ENCODE results near the gene OMG.
"Not testable (repeated sequence)": the region's sequence is repeated elsewhere in the genome, so short reads cannot be mapped to it uniquely, and the experiment has no call there.

OMG gene, protein sequence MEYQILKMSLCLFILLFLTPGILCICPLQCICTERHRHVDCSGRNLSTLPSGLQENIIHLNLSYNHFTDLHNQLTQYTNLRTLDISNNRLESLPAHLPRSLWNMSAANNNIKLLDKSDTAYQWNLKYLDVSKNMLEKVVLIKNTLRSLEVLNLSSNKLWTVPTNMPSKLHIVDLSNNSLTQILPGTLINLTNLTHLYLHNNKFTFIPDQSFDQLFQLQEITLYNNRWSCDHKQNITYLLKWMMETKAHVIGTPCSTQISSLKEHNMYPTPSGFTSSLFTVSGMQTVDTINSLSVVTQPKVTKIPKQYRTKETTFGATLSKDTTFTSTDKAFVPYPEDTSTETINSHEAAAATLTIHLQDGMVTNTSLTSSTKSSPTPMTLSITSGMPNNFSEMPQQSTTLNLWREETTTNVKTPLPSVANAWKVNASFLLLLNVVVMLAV

DNA sequence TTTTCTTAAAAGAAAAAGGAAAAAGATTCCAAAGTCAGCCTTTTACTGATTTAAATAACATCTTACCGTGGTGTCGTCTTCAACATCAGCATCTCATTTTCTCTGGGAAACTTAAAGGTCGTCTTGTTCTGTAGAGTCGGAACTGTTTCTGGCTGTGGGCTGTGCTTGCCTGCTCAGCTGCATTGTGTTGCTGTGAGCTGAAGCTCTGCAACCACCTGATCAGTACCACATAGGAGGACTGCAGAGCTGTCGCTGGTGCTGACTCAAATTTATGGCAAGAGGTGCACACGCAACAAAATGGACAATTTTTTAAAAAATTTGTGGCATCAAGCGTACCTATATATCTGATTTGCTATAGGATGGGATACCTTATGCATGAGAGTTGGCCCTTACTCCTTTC lies at the start of gene OMG:
TSS of gene OMG (minus strand) at position 150 of the 400 bp plus-strand sequence. CDS start 908 bp downstream, outside the sequence.
- no peak for DNase-seq (ENCODE audit: low read depth in 1 of 2, low spot score in 1 of 2)

DNA sequence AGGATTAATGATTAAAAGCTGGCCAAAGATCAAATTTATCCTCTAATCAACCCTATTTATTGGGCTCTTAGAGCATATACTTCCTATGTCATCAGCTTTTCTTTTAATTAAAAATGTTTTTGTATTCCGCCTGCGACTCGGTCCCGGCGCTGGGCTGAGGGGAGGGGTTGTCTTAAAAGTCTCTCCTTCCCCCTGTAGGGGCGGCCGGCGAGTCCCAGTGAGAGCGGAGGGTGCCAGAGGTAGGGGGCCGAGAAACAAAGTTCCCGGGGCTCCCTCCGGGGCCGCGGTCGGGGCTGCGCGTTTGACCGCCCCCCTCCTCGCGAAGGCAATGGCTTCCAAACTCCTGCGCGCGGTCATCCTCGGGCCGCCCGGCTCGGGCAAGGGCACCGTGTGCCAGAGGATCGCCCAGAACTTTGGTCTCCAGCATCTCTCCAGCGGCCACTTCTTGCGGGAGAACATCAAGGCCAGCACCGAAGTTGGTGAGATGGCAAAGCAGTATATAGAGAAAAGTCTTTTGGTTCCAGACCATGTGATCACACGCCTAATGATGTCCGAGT lies 48.2 kb upstream of the OMG start:
- DNase-seq (ENCODE audit: low read depth in 1 of 2, low spot score in 1 of 2), result not testable (repeated sequence)

DNA sequence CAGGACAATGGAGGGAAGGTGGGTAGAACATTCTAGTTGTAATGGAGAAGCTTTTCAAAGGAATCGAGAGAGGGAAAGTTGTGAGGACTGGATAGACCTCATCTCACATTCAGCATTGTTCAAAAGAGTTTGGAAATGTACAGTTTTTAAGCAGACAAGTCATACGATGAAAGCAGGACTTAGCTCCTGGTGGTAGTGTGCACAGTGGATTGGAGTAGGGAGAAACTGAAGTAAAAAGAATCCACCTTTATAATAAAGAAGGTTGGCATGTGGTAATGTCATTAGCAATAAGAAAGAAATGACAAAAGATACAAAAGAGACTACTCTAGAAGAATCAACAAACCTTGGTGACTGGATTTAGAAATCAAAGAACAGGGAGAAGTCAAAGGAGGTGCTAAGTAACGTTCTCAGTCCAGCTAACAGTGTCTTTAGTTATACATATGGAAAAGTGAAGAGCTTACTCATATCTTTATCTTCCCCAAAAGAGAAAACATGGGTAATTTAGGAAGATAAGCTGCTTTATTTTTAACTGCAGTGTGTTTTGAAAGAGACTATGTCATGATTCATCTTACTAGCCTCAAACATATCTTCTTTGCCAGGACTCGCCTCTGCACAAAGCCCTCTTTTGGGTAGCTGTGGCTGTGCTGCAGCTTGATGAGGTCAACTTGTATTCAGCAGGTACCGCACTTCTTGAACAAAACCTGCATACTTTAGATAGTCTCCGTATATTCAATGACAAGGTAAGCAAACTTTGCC lies 43.0 kb upstream of the OMG start:
- DNase-seq (ENCODE audit: low read depth in 1 of 2, low spot score in 1 of 2), result no peak

DNA sequence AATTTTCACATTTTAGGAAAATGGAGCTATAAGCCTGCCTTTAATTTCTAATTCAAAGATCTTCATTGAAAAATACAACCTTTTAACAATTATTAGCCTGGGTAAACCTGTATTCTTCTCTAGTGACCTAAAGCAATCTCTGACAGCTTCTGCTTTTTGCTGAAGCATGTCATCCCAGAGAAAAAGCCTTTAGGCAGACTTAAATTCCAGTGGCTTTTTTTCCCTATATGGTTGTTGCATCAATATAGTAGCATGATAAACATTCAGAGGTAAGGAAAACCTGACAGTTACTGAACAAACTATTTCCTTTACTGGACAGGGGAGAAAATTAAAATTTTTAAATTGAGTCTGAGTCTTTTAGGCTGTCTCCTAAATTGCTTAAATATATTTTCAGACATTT lies 32.2 kb upstream of the OMG start:
- no peak for DNase-seq (ENCODE audit: low read depth in 1 of 2, low spot score in 1 of 2)

DNA sequence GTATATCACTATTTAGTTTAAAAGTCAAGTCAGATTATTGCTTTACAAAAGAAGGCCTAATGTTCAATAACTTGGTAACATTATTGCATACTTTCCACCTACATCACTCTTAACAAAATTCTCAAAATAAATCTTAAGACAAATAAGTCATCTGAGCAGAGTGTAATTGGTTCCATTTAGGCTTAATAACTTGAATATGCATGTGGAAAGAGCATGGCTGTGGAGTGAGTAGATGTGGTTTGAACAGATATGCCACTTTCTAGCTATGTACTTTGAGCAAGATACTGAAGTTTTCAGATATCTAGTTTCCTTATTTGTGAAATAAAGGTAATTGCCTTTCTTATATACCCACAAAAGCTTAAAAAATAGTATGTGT lies 31.1 kb upstream of the OMG start:
- no peak for DNase-seq (ENCODE audit: low read depth in 1 of 2, low spot score in 1 of 2)

DNA sequence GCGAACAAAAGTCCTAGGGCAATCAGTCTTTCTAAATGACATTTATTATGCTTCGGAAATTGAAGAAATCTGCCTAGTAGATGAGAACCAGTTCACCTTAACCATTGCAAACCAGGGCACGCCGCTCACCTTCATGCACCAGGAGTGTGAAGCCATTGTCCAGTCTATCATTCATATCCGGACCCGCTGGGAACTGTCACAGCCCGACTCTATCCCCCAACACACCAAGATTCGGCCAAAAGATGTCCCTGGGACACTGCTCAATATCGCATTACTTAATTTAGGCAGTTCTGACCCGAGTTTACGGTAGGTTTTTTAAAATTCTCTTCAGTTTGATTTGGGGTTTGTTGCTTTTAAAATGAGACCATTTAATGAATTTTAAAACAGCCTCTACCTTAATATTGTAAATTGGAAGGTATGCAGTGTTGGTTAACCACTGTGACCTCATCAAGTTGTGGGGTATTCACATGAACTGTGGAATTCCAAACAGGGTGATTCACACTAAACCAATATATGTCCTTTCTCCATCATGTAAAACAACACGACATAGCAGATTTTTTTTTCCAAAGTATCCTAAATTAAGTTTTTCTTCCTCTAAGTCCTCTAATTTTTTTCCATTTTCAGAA lies 30.6 kb upstream of the OMG start:
- DNase-seq (ENCODE audit: low read depth in 1 of 2, low spot score in 1 of 2), result no peak

DNA sequence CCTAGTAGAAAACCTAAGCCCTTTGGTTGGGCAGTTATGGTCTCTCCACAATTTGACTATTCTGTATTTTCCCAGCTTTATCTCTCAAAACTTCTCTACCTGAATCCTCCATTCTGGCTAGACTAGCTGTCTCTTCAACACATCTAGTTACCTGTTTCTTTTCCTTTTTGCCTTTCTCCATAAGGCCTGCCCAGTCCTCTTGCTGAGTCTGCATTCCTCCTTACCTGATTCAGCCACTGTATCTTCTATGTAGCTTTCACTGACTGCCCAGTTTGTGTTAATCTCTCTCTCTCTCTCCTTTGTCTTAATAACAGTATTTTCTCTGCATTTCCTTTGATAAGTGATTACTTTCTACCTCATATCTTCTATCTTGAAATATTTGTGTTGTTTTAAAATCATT lies 26.5 kb upstream of the OMG start:
- DNase-seq (ENCODE audit: low read depth in 1 of 2, low spot score in 1 of 2), result no peak

DNA sequence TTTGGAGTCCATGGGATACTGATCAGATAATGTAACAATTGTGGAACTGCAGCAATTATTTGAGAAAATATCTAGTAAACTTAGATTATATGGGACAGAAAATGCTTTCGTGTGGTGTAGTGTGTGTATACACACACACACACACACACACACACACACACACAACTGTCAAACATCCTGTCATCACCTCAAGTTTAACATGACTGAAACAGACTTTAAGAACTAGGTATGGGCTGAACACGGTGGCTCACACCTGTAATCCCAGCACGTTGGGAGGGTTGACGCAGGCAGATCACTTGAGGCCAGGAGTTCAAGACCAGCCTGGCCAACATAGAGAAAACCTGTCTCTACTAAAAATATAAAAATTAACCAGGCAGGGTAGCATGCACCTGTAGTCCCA lies 24.9 kb upstream of the OMG start:
- DNase-seq (ENCODE audit: low read depth in 1 of 2, low spot score in 1 of 2), result no peak

DNA sequence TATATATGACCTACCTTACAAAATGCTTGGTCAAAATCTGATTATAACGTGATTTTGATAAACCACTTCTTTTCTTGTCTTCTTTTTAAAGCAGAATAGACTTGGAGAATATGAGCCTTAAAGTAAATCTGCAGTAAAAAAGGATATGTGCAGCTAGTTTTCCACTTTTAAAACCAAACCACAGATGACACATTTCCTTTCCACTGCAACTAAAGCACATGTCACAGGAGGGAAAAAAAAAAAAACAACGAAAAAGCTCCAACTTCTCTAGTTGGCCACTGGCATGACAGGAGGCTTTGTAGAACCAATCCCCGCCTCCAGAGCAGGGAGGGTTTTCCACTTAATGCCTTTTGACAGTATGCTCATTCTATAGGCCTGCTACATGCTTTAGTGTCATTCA lies 24.4 kb upstream of the OMG start, which contains the start of gene EVI2A:
TSS of gene EVI2A (minus strand) at position 142 of the 400 bp plus-strand sequence. CDS start 2,609 bp downstream, outside the sequence.
- DNase-seq (ENCODE audit: low read depth in 1 of 2, low spot score in 1 of 2), result peak; percentile 29 to 82

DNA sequence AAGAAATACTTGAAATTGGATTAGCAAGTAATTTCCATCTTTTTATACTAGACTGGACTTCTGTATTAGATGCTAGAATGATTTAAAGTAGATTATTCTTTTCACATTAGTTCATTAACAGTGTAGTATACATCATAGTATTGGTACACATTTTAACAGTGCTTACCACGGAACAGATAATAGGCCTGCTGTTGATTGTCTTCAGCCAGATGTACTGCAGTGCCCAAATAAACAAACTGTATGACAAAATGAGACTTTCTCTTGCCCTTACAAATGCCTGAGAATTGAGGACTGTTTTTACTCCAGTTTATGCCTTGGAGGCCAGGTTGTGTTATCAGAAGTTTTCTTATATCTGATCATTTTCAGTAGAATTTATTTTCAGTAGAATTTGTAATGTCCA lies 23.8 kb upstream of the OMG start:
- no peak for DNase-seq (ENCODE audit: low read depth in 1 of 2, low spot score in 1 of 2)

DNA sequence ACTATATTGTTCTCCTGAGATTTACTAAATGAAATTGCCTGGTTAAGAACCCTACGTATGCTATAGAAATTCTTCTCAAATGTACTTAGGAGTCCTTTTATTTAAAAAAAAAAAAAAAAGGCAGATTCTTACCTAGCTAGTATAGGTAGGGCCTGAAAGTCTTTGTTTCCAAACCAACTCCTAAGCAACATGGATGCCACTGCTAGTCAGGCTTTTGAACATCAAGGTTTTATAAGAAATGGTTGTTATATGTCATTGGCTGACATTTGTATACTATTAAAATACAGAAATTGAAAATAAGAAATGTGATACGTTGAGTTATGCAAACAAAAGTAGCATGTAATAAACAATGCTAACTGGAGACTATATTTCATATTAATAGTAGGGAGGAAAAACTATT lies 23.2 kb upstream of the OMG start:
- DNase-seq (ENCODE audit: low read depth in 1 of 2, low spot score in 1 of 2), result no peak

DNA sequence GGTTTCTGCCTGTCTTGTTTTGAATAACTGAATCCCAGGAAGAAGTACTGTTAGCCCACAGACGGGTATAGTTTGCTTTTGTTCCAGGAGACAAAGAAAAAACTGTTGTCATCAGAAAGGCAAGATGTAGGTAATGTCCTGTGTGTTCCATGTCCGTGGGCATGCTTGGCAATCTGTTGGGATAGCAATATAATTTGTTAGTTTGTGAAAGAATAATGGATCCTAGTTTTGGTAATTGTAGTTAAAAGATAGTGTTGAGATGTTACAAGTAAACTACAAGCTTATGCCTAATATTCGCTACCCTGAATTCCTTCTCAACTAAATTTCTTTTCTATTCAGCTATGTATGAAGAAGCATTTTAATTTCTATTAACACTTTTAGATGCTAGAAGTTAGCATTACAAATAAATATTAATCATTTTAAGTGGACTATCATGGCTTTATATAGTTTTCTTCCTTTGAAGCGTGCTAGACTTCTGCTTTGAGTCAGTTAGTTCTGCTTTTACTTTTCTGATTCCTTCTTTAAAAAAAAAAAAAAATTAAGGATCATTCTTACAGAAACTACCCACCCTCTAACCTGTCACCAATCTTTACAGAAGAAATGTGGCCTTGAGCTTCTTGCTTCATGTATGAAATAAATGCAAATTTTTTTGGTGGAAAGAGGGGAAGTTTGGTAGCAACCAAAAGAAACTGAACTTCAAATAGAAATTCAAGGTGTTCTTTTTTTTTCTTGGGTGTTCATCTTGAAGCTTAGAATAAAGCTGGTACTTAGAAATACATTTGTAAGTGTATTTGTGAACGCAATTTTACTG lies 22.0 kb upstream of the OMG start:
- no peak for DNase-seq (ENCODE audit: low read depth in 1 of 2, low spot score in 1 of 2)

DNA sequence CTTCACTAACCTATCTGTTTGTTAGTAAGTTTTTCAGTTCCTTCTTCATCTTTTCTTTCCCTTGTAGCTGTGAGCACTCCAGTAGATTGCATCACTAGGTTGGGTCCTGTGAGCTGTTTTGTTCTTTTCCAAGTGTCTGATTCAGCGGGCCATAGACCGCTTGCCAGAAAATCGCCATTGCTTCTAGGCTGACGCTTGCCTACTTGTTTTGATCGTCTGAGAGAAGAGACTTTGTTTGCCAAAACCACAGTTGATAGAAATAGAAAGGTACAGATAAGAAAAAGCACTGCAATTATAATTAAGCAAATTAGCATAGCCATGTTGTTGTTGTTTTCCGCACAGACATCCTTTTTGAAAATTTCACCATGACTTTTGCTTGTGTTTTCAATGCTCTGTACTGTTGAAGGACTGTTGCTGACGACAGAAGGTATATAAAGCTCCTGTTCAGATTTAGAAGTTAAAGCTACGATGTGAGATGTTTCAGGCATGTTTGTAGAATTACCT lies 21.3 kb upstream of the OMG start:
- peak in 1 of 2 donors; percentile 50 for DNase-seq (ENCODE audit: low read depth in 1 of 2, low spot score in 1 of 2)

DNA sequence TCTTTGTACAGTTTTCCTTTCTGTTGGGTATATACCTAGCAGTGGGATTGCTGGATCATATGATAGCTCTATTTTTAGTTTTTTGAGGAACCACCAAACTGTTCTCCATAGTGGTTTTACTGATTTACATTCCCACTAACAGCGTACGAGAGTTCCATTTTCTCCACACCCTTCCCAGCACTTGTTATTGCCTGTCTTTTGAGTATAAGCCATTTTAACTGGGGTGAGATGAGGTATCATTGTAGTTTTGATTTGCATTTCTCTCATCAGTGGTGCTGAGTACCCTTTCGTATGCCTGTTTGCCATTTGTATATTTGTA lies 17.7 kb upstream of the OMG start:
- no peak for DNase-seq (ENCODE audit: low read depth in 1 of 2, low spot score in 1 of 2)

DNA sequence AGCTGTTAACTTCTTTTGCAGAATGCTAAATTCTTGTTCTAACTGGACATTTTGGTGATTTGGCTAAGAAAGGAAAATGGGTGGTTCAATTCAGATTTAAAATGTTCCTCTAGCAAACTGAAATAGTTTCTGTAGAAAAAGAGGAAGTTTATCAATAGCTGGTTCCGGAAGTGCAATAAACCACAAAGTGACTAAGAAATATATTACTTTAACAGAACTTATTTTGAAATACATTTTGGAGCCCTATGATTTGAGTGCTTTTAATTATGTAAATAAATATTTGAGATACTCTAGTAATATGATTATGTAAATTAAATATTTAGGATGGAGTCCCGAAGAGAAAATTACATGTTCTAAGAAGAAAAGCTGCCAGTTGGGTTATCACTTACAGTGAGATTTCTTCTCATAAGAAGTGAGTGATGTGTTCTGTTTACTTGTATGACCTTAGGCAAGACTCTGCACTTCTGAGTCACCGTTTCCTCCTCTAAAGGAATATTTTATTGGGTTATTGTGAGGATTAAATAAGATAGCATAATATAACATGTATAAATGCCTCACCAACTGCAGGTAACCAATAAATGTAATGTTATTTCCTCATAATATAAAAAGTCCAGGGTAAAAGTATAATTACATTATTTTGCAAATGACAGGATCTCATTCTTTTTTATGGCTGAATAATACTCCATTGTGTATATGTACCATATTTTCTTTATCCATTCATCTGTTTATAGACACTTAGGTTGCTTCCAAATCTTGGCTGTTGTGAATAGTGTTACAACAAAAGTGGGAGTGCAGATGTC lies 17.1 kb upstream of the OMG start, which contains the start of gene EVI2B:
TSS of gene EVI2B (minus strand) at position 73 of the 800 bp plus-strand sequence. CDS start 8,445 bp downstream, outside the sequence.
- DNase-seq (ENCODE audit: low read depth in 1 of 2, low spot score in 1 of 2), result no peak

DNA sequence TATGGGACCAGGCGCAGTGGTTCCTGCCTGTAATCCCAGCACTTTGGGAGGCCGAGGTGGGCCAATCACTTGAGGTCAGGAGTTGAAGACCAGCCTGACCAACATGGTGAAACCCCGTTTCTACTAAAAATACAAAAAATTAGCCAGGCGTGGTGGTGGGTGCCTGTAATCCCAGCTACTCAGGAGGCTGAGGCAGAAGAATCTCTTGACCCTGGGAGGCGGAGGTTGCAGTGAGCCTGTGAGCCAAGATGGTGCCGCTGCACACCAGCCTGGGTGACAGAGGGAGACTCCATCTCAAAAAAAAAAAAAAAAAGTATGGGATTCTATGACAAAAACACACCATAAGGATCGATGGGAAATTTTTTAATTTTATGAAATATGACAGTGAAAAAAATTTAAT lies 15.2 kb upstream of the OMG start:
- not testable (repeated sequence) for DNase-seq (ENCODE audit: low read depth in 1 of 2, low spot score in 1 of 2)

DNA sequence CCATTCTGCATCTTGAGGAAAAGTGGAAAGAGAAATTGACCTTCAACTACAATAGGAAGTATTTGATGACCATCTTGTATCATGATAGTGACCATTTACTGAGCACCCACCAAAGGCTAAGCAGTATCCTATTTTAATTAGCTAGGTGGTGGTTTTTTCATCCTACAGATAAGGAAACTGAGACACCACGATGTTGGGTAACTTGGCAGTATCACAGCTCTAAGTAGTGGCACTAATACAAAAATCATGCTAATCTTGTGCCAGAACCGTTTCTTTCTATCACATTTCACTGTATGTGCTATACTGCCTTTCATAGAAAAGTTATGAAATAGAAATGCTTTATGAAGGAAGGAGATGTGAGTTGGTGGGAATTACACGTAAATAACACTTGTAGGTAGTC lies 14.5 kb upstream of the OMG start:
- no peak for DNase-seq (ENCODE audit: low read depth in 1 of 2, low spot score in 1 of 2)

DNA sequence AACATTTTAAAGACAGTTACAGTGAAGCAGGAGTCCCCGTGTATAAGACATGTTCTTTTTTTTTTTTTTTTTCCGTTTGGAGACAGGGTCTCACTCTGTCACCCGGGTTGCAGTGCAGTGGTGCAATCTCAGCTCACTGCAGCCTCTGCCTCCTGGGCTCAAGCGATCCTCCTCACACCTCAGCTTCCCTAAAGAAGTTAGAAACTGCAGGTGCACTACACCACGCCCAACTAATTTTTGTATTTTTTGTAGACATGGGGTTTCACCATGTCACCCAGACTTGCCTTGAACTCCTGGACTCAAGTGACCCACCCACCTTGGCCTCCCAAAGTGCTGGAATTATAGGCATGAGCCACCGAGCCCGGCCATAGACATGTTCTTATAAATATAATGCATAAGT lies 13.8 kb upstream of the OMG start:
- no peak for DNase-seq (ENCODE audit: low read depth in 1 of 2, low spot score in 1 of 2)

DNA sequence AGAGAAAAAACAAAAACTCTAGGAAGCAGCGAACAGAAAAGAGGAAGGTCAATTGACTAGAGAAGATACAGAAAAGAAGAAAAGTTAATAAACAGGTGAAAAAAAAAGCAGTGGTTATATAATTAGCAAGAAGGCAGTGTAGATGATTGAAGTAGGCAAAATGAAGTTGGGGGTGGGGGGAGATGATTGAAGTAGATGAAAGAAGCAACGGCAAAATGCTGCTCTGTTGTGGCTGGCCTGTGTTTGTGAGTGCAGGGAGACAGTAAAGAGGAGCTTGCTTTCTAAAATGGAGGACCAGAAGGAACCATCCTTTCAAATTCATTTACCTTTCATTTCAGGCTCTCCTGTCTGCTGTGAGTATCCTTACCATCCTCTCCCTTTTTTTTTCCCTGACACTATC lies 13.2 kb upstream of the OMG start:
- no peak for DNase-seq (ENCODE audit: low read depth in 1 of 2, low spot score in 1 of 2)

DNA sequence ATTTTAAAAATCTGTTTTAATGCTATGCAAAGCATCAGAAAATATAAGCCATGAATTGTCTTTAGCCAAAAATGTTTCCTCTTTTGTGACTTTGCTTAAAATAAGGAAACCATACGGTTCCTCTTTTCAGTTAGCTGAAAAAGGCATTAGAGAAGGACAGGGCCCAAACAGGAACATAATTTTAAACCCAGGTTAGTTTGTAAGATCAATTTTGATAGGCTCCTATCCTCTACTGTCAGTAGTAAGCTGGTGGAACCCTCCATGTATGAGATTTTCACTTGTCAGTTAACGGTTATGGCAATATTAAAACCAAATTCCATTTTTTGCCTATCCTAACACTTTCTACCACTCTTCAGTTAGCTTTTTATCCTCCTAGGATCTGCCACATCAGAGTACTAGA lies 12.5 kb upstream of the OMG start:
- no peak for DNase-seq (ENCODE audit: low read depth in 1 of 2, low spot score in 1 of 2)
